HepG2 (cell line): Measurements from ENCODE around the gene POU3F1. TPM values are rescaled to one million over a fixed set of nuclear protein-coding genes. Genes with fewer than 3 reads are reported as not detected.
A peak's percentile ranks its signal among the peaks of the same experiment; 100 is the strongest.

ENCODE experiments used
- ATAC-seq: fragments of 200-7000 bp; cut with Tn5 transposase; 3 replicates; pipeline ENCODE4 v1.9.1; 2020; ENCODE audit warnings: mild to moderate bottlenecking, moderate library complexity
- BruUV-seq: library from RNA; stranded (reverse); fragments of 400-500 nt; replicated peaks from 2 replicates; lab custom pipeline; 2021; lab: Mats Ljungman, UMichigan
- CTCF ChIA-PET: fragments of 300-600 bp; formaldehyde crosslinking; extraction: SDS; loops from one replicate; lab custom pipeline; 2021; ENCODE audit warnings: low total read pairs, inconsistent platforms, low intra/inter-chr PET ratio; lab: Yijun Ruan, JAX
- POLR2A ChIA-PET: fragments of 350-600 bp; sonication (Branson Sonifier 250); formaldehyde crosslinking; loops from one replicate; lab custom pipeline; 2020; ENCODE audit warnings: antibody characterized with exemption, inconsistent platforms; lab: Yijun Ruan, JAX
- DNase-seq: peaks from one replicate; pipeline ENCODE4 v3.0.0-alpha.2; 2015; ENCODE audit warnings: low spot score
- FAIRE-seq: peaks from 3 replicates; lab custom pipeline; 2011; peaks lifted over from hg19 to GRCh38; lab: Jason Lieb, UNC
- H2AFZ ChIP-seq: one replicate; pipeline ENCODE4 v1.6.1; 2011; ENCODE audit warnings: low read length, inconsistent platforms
- H3K27ac ChIP-seq: fragments of 300-600 bp; 3 replicates; pipeline ENCODE4 v1.8.0; 2011; ENCODE audit warnings: mixed run types, mild to moderate bottlenecking, mixed read lengths, low read length, inconsistent platforms; ENCODE audit not compliant: insufficient read depth; ENCODE audit errors: extremely low read length
- H3K27me3 ChIP-seq, 2 experiments: fragments of 200-600 bp in 1 of 2; 2 replicates in 1 of 2; 3 replicates in 1 of 2; pipeline versions ENCODE4 v1.6.0 to v1.8.0; 2011; ENCODE audit warnings: low read length in 2 of 2, mild to moderate bottlenecking in 2 of 2, moderate library complexity in 2 of 2, inconsistent platforms in 1 of 2; ENCODE audit not compliant: insufficient read depth in 2 of 2, control insufficient read depth in 1 of 2
- H3K36me3 ChIP-seq, 2 experiments: fragments of 200-600 bp in 1 of 2; replicated peaks in 1 of 2; 2 replicates in 1 of 2; 3 replicates in 1 of 2; pipeline versions ENCODE4 v1.5.1 to v1.8.0; 2011; ENCODE audit warnings: low read length in 2 of 2, inconsistent platforms in 1 of 2; ENCODE audit not compliant: insufficient read depth in 2 of 2, control insufficient read depth in 1 of 2
- H3K4me1 ChIP-seq: 2 replicates; pipeline ENCODE4 v1.5.1; 2012; ENCODE audit warnings: low read length, inconsistent platforms; ENCODE audit not compliant: insufficient read depth
- H3K4me2 ChIP-seq: 2 replicates; pipeline ENCODE4 v1.6.0; 2011; ENCODE audit warnings: low read depth, low read length, inconsistent platforms
- H3K4me3 ChIP-seq, 3 experiments: fragments of 200-600 bp in 1 of 3; sonication (generic), shearing (Covaris generic) in 1 of 3; replicated peaks in 1 of 3; 2 replicates each; pipeline ENCODE4 v1.5.1; 2011 to 2016; ENCODE audit warnings: low read length in 3 of 3, inconsistent platforms in 2 of 3, low read depth in 2 of 3, mild to moderate bottlenecking in 2 of 3, control low read depth in 1 of 3, mixed read lengths in 1 of 3; ENCODE audit not compliant: insufficient read depth in 1 of 3
- H3K79me2 ChIP-seq: one replicate; pipeline ENCODE4 v1.6.1; 2011; ENCODE audit warnings: low read length, inconsistent platforms; ENCODE audit not compliant: insufficient read depth
- H3K9ac ChIP-seq: 2 replicates; pipeline ENCODE4 v1.6.0; 2011; ENCODE audit warnings: mild to moderate bottlenecking, low read depth, low read length, inconsistent platforms; ENCODE audit not compliant: insufficient read depth
- H3K9me3 ChIP-seq: 2 replicates; pipeline ENCODE4 v1.5.1; 2012; ENCODE audit warnings: mild to moderate bottlenecking, low read length
- H4K20me1 ChIP-seq: 2 replicates; pipeline ENCODE4 v1.6.0; 2011; ENCODE audit warnings: inconsistent platforms, mild to moderate bottlenecking, low read length, moderate library complexity; ENCODE audit not compliant: insufficient read depth
- HCFC1 ChIP-seq: fragments of 150-350 bp; IDR thresholded peaks from 2 replicates; pipeline ENCODE4 v1.6.1; 2014; ENCODE audit warnings: low read depth, low read length
- ZMYM4 ChIP-seq: sonication (generic); formaldehyde crosslinking; IDR thresholded peaks from 2 replicates; pipeline ENCODE4 v1.8.1; 2023; ENCODE audit warnings: mild to moderate bottlenecking, missing genetic modification reagents
- ZNF10 ChIP-seq: sonication (generic); formaldehyde crosslinking; IDR thresholded peaks from 2 replicates; pipeline ENCODE4 v1.4.0; 2020; ENCODE audit warnings: mild to moderate bottlenecking, low read depth, missing genetic modification reagents, borderline replicate concordance
- ZNF556 ChIP-seq: sonication (generic); formaldehyde crosslinking; IDR thresholded peaks from 2 replicates; pipeline ENCODE4 v1.4.0; 2020; ENCODE audit warnings: mild to moderate bottlenecking, missing genetic modification reagents, borderline replicate concordance
- WGBS: methylation state at CpG from one replicate; pipeline ENCODE4 v1.1.6; 2017; ENCODE audit warnings: low lambda C conversion rate; 5-methylcytosine and 5-hydroxymethylcytosine counted together
- in situ Hi-C: cut with HindIII; loops from 2 replicates; pipeline ENCODE4 v1.10.0; 2017; ENCODE audit warnings: low pct_unique_long_range_greater_than_20kb; ENCODE audit not compliant: extremely low pct_ligation_motif_present
- intact Hi-C: fragments of 100-400 bp; cut with micrococcal nuclease; formaldehyde crosslinking; loops from one replicate; pipeline ENCODE4 v1.10.0; 2022; ENCODE audit not compliant: unreplicated experiment
- microRNA-seq: library from miRNA; unstranded; fragments of <30 nt; microRNA quantifications from one replicate; pipeline ENCODE4, GENCODE V29; 2020
- polyA plus RNA-seq, 8 experiments: library from polyadenylated mRNA; depleted of rRNA in 3 of 8; stranded (reverse) in 7 of 8; unstranded in 1 of 8; fragments of >200 nt; fragmentation: Illumina TruSeq in 4 of 8; extraction: Trizol in 4 of 8; gene quantifications; 2 replicates each; pipeline versions ENCODE4 v1.2.1 to v1.2.3, GENCODE V29; 2011 to 2016; ENCODE audit warnings: low read depth in 4 of 8, missing spikeins in 1 of 8, mixed read lengths in 1 of 8; ENCODE audit not compliant: insufficient read depth in 1 of 8
- small RNA-seq, 3 experiments: library from RNA; depleted of rRNA; stranded (forward); fragments of <200 nt; gene quantifications; one replicate each; pipeline ENCODE3, GENCODE V24; 2012; ENCODE audit warnings: low read depth in 2 of 3, low replicate concordance in 1 of 3; ENCODE audit not compliant: insufficient read length in 3 of 3, insufficient read depth in 2 of 3
- total RNA-seq, 5 experiments: library from RNA; depleted of rRNA; stranded (reverse); fragments of >200 nt; fragmentation: Illumina TruSeq; extraction: Trizol; gene quantifications; 2 replicates each; pipeline ENCODE4 v1.2.3, GENCODE V29; 2016; ENCODE audit warnings: low read depth in 1 of 5

POU3F1 gene
- total and polyA plus RNA-seq, 2 of the 13 experiments (the other 11 are each of a cell fraction or from before 2014, with no cell fraction given), result not detected

DNA sequence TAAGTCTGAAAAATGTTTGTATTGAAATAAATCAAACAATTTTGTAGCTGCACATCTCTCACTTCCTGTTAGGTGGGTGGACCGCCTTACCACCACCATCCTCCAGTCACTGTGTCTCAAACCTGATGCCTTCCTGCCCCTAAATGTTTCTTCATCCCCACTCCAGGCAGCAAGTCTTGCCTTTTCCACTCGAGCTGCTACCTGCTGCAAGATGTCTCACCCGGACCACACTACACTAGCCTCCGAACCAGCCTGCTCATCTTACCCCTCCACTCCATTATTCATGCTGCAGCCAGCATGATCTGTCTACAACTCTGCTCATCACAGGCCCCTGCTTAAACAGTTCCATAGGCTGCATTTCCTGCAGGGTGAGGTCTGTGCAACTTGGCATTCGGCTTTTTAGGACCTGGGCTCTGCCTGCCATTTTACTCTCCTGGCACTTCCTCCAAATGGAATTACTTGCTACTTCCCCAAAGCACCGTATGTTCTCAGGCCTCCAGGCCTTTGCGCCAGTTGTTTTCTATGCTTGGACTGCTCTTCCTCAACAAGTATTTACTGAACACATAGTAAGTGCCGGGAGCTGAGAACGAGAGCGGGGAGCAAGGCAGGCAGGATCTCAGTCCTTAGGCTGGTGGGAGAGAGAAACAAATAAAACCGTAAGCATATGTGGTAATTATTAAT is 51.6 kb downstream of the POU3F1 start:
- in situ Hi-C loops (no loop called here), intact Hi-C loops (no loop called here)
- CTCF ChIA-PET, result no interaction called here
- DNase-seq, result no peak
- H3K9me3 ChIP-seq, result no peaks in the 10 kb centered on the region
- FAIRE-seq, result no peak
- no peaks in the 10 kb centered on the region for H3K27me3 ChIP-seq
- no peak overlapping the region for H3K27ac ChIP-seq
- 93% methylated on average over 11 of the region's 11 CpGs for WGBS
- ATAC-seq, result no peak
- no peak overlapping the region for H3K4me2 ChIP-seq
- TSS peak; percentile 32 for BruUV-seq
- no peak for TF ChIP-seq ZNF10 (CRISPR knock-in tag)
- no peak for TF ChIP-seq HCFC1
- TF ChIP-seq ZMYM4 (CRISPR knock-in tag), result no peak
- no peak for TF ChIP-seq ZNF556
- no peak overlapping the region for H2AFZ ChIP-seq
- H3K4me3 ChIP-seq, result no peak overlapping the region
- no peaks in the 10 kb centered on the region for H4K20me1 ChIP-seq
- H3K79me2 ChIP-seq, result peaks cover 2% of the 10 kb centered on the region
- POLR2A ChIA-PET, result no interaction called here
- peaks cover 8 to 15% of the 10 kb centered on the region in 2 experiments for H3K36me3 ChIP-seq
- no peak overlapping the region for H3K9ac ChIP-seq
- peaks cover 18% of the 10 kb centered on the region for H3K4me1 ChIP-seq

Small RNA genes within 50 kb of the gene (microRNA-seq; reads per million reads assigned to microRNA genes)
- 12.6 reads per million, percentile 49 among the genes with 10 or more reads in this experiment for gene MIR3659

Small RNA genes within 50 kb of the gene (small RNA-seq; reads per million reads assigned to genes)
- gene MIR3659, result 0 to 0.97 (median 0.65) reads per million in 3 experiments

Other genes with a start within 250 kb of the POU3F1 start
- 31.3 and 40.6 TPM in 2 replicates for gene C1orf122, start 239.0 kb downstream of the POU3F1 start, total RNA-seq (2016; rRNA removed; fragmentation: Illumina TruSeq; extraction: Trizol)
- 18.7 and 25.1 TPM in 2 replicates for gene C1orf122, start 239.0 kb downstream of the POU3F1 start, polyA plus RNA-seq (2011; rRNA removed)
- gene YRDC, start 238.6 kb downstream of the POU3F1 start, total RNA-seq (2016; rRNA removed; fragmentation: Illumina TruSeq; extraction: Trizol), result 29.2 and 31.8 TPM in 2 replicates
- gene YRDC, start 238.6 kb downstream of the POU3F1 start, polyA plus RNA-seq (2011; rRNA removed), result 25.4 and 27.5 TPM in 2 replicates
- 3.3 and 7.2 TPM in 2 replicates for gene MTF1, start 187.2 kb downstream of the POU3F1 start, total RNA-seq (2016; rRNA removed; fragmentation: Illumina TruSeq; extraction: Trizol)
- gene MTF1, start 187.2 kb downstream of the POU3F1 start, polyA plus RNA-seq (2011; rRNA removed), result 2.4 and 2.6 TPM in 2 replicates
- 9.0 and 9.1 TPM in 2 replicates for gene INPP5B, start 99.7 kb downstream of the POU3F1 start, total RNA-seq (2016; rRNA removed; fragmentation: Illumina TruSeq; extraction: Trizol)
- 9.8 and 10.9 TPM in 2 replicates for gene INPP5B, start 99.7 kb downstream of the POU3F1 start, polyA plus RNA-seq (2011; rRNA removed)
- 122 and 189 TPM in 2 replicates for gene SF3A3, start 56.8 kb downstream of the POU3F1 start, total RNA-seq (2016; rRNA removed; fragmentation: Illumina TruSeq; extraction: Trizol)
- gene SF3A3, start 56.8 kb downstream of the POU3F1 start, polyA plus RNA-seq (2011; rRNA removed), result 24.1 and 31.6 TPM in 2 replicates
- gene FHL3, start 41.3 kb downstream of the POU3F1 start, total RNA-seq (2016; rRNA removed; fragmentation: Illumina TruSeq; extraction: Trizol), result 2.8 TPM in 2 replicates
- 6.6 and 8.6 TPM in 2 replicates for gene FHL3, start 41.3 kb downstream of the POU3F1 start, polyA plus RNA-seq (2011; rRNA removed)
- 44.8 and 71.4 TPM in 2 replicates for gene UTP11, start 34.1 kb downstream of the POU3F1 start, total RNA-seq (2016; rRNA removed; fragmentation: Illumina TruSeq; extraction: Trizol)
- 11.8 and 13.5 TPM in 2 replicates for gene UTP11, start 34.1 kb downstream of the POU3F1 start, polyA plus RNA-seq (2011; rRNA removed)